IPS-18a (cell line): ENCODE measurements around the gene UBE2J2.

ENCODE experiments used
- H3K27ac ChIP-seq: one replicate; pipeline ENCODE4 v1.5.1; 2013; ENCODE audit warnings: low read length
- H3K27me3 ChIP-seq: one replicate; pipeline ENCODE4 v1.6.1; 2013; ENCODE audit warnings: mild to moderate bottlenecking, low read length; ENCODE audit not compliant: control insufficient read depth, insufficient read depth
- H3K36me3 ChIP-seq: one replicate; pipeline ENCODE4 v1.6.1; 2013; ENCODE audit warnings: low read depth, low read length; ENCODE audit not compliant: control insufficient read depth
- H3K4me1 ChIP-seq: one replicate; pipeline ENCODE4 v1.6.1; 2013; ENCODE audit warnings: low read depth, low read length; ENCODE audit not compliant: control insufficient read depth
- H3K4me3 ChIP-seq: one replicate; pipeline ENCODE4 v1.5.1; 2013; ENCODE audit warnings: low read length
- H3K9ac ChIP-seq: one replicate; pipeline ENCODE4 v1.6.1; 2013; ENCODE audit warnings: mild to moderate bottlenecking, low read length, moderate library complexity
- H3K9me3 ChIP-seq: one replicate; pipeline ENCODE4 v1.6.1; 2013; ENCODE audit warnings: low read depth, low read length; ENCODE audit not compliant: control insufficient read depth

Gene UBE2J2

GRCh38 chr1:1244192-1244811 lies 29.4 kb downstream of the UBE2J2 start:
- Histone ChIP-seq H3K4me1 (no peaks in the 10 kb centered on the region), H3K27me3 (peaks cover 29% of the 10 kb centered on the region), H3K27ac (no peak overlapping the region), H3K4me3 (no peak overlapping the region), H3K9me3 (no peaks in the 10 kb centered on the region), H3K9ac (no peak overlapping the region), H3K36me3 (no peaks in the 10 kb centered on the region)

GRCh38 chr1:1243807-1244191 lies 29.9 kb downstream of the UBE2J2 start:
- peaks cover 29% of the 10 kb centered on the region for H3K27me3 ChIP-seq
- no peaks in the 10 kb centered on the region for H3K4me1 ChIP-seq
- no peaks in the 10 kb centered on the region for H3K9me3 ChIP-seq
- no peak overlapping the region for H3K27ac ChIP-seq
- no peaks in the 10 kb centered on the region for H3K36me3 ChIP-seq
- H3K9ac ChIP-seq, result no peak overlapping the region
- H3K4me3 ChIP-seq, result no peak overlapping the region

DNA sequence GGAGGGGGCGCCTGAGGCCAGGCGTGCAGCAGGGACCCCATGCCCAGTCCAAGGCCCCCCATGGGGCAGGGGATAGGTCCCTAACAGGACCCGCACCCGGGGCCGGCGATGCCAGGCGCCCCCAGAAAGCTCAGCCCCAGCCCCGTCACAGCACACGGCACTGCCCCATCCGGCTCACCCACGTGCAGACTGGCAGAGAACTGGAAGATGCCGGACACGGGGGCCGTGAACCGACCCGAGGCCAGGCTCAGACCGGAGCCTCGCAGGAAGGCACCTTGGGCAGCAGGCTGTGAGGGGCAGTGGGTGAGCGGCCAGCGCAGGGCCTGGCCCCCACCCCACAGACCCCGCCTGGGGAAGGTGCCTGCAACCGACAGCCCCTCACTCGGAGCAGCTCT lies 30.4 kb downstream of the UBE2J2 start:
- H3K36me3 ChIP-seq, result no peaks in the 10 kb centered on the region
- H3K4me1 ChIP-seq, result no peaks in the 10 kb centered on the region
- no peak overlapping the region for H3K27ac ChIP-seq
- H3K9me3 ChIP-seq, result no peaks in the 10 kb centered on the region
- H3K4me3 ChIP-seq, result no peak overlapping the region
- H3K9ac ChIP-seq, result no peak overlapping the region
- H3K27me3 ChIP-seq, result peaks cover 26% of the 10 kb centered on the region

DNA sequence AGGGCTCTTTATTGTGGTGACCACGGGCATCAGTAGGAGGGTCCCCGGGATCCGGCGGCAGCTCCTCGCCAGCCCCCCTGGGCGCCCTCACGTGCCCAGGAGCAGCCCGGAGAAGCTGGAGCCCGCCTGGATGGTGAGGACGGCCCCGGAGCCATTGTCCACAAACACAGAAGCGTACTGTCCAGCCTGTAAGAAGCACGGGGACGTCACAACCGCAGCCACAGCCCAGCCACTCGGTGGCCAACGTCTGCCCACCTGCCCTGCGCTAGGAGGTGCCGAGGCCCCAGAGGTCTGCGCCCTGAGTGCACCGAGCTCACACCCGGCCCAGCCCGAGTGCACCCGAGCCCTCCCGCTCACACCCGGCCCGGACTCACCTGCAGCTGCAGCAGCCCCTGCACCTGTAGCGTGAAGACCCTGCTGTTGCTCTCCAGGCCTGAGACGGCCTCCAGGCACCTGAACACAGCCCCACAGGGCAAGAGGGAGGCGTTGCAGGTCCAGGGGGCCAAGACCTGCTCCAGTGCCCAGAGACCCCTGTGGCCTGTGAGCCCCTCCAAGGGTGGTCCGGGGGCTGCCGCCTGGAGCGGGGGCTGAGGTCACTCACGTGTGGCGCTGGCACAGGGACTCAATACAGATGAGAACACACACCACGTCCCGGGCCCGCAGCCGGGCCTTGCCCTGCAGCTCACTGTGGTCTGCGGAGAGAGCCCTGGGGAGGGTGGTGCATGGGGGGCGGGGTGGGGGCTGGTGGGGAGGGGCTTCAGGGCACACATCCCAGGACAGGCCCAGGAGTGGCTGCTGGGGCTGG lies 31.0 kb downstream of the UBE2J2 start:
- Histone ChIP-seq H3K27me3 (peaks cover 21% of the 10 kb centered on the region), H3K9me3 (no peaks in the 10 kb centered on the region), H3K9ac (no peak overlapping the region), H3K4me1 (no peaks in the 10 kb centered on the region), H3K27ac (no peak overlapping the region), H3K36me3 (no peaks in the 10 kb centered on the region), H3K4me3 (no peak overlapping the region)

DNA sequence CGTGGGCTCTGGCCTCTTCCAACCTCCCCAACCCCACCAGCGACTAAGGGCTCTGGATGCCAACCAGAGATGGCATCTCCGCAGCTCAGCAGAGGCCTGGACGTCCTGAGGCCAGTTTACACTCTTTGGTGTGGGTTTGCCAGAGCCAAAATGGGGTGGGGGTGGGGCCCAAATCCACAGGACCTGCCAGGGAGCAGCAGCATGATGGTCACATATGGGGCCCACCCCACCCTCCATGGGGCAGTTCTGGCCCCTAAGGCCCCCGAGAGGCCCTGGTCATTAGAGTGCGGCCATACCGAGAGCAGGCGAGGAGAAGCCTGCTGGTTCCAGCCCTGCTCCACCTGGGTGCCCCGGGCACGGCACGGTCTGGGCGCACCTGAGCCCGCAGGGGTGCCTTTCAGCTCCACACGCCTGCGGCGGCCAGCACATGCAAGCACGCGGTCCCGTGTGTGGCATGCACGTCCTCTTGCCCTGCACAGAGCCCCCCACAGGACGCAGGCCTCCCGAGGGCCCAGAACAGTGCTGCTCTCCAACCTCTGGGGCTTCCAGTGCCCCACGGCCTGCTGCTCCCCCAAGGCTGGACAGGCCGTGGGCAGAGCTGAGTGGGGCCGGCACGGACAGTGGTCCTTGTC lies 31.9 kb downstream of the UBE2J2 start:
- Histone ChIP-seq H3K4me1 (no peaks in the 10 kb centered on the region), H3K4me3 (no peak overlapping the region), H3K9ac (no peak overlapping the region), H3K27me3 (peaks cover 11% of the 10 kb centered on the region), H3K36me3 (no peaks in the 10 kb centered on the region), H3K27ac (no peak overlapping the region), H3K9me3 (no peaks in the 10 kb centered on the region)

- H3K9me3 ChIP-seq, result no peaks in the 10 kb centered on the region
- no peak overlapping the region for H3K9ac ChIP-seq
- no peaks in the 10 kb centered on the region for H3K36me3 ChIP-seq
- no peak overlapping the region for H3K27ac ChIP-seq
- H3K4me3 ChIP-seq, result no peak overlapping the region
- H3K4me1 ChIP-seq, result no peaks in the 10 kb centered on the region
- peaks cover 4% of the 10 kb centered on the region for H3K27me3 ChIP-seq
Measured at GRCh38 chr1:1240822-1241587, 32.6 kb downstream of the UBE2J2 start.

GRCh38 chr1:1240348-1240732 lies 33.3 kb downstream of the UBE2J2 start:
- Histone ChIP-seq H3K36me3 (no peaks in the 10 kb centered on the region), H3K9ac (no peak overlapping the region), H3K27me3 (no peaks in the 10 kb centered on the region), H3K4me3 (no peak overlapping the region), H3K27ac (no peak overlapping the region), H3K4me1 (no peaks in the 10 kb centered on the region), H3K9me3 (no peaks in the 10 kb centered on the region)

DNA sequence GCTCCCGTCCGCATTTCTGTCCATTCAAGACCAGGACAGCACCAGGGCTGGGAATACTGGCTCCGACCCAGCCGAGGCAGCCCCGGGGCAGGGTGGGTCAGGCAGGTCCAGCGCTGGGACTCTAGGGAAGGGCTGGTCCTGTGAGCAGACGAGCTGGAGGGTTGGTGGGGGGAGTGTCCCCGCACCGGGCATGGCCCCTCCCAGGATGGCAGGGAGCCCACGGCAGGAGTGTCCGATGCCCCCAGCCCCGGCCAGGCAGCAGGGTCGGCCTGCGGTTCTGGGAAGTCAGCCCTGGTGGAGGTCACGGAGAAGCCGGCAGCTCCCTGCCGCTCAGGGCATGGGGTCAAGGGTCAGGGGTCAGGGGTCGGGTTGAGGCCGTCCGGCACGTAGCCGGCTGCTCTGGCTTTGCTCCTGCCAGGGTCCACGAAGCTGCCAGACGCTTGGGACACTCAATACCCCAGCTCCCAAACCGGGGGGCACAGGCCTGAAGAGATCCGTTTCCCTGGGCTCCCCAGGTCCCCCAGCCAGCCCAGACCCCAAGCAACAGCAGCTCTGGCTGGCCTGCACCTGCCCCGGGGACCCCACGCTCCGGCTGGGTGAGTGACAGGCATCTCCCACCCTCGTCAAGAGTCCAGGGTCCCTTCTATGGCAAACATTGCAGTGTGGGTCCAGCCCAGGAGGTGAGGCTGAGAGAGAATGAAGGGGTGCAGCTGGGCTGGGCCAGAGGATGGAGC lies 33.9 kb downstream of the UBE2J2 start:
- Histone ChIP-seq H3K4me1 (no peaks in the 10 kb centered on the region), H3K4me3 (no peak overlapping the region), H3K9ac (no peak overlapping the region), H3K36me3 (no peaks in the 10 kb centered on the region), H3K27me3 (no peaks in the 10 kb centered on the region), H3K27ac (no peak overlapping the region), H3K9me3 (no peaks in the 10 kb centered on the region)

DNA sequence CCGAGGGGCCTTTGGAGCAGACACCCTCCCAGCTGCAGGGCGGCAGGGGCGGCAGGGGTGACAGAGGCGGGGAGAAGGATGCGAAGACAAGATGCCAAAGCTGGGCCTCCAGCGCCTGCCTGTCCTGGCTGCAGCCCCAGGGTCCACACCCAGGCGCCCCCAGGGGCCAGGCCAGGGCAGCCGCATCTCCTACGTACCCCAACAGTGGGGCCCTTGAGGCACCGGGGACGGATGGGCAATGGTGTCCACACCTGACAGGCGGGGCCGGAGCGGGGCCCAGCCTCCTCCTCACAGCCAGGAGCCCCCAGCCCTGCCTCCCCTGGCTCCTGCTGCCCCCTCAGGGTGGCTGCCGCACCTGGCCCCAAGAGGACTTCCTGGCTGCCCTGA lies 34.4 kb downstream of the UBE2J2 start:
- Histone ChIP-seq H3K27ac (no peak overlapping the region), H3K9ac (no peak overlapping the region), H3K36me3 (no peaks in the 10 kb centered on the region), H3K27me3 (no peaks in the 10 kb centered on the region), H3K4me3 (no peak overlapping the region), H3K4me1 (no peaks in the 10 kb centered on the region), H3K9me3 (no peaks in the 10 kb centered on the region)

DNA sequence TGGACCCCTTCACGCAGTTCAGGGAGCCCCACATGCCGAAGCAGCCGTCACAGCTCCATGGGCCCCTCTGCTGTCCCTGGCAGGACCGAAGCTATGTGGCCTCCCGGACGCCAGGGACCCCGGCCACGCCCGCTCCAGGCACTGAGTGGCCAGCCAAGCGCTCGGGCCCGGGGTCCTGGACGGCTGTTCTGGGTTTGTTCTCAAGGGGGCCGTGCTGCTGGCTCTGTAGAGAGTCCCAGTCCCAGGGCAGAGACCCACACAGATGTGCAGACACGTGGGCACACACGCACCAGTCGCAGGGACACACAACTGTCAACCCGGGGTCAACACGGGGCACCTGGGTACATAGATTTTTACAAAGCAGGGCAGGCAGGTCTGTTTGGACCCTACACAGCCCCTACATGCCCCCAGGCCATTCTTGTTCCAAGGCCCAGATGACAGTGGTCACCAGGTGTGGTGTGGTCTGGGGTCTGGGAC lies 34.9 kb downstream of the UBE2J2 start:
- Histone ChIP-seq H3K4me3 (no peak overlapping the region), H3K4me1 (no peaks in the 10 kb centered on the region), H3K27ac (no peak overlapping the region), H3K9me3 (no peaks in the 10 kb centered on the region), H3K9ac (no peak overlapping the region), H3K36me3 (no peaks in the 10 kb centered on the region), H3K27me3 (no peaks in the 10 kb centered on the region)
